Spleen (tissue), 7 donors: ENCODE measurements around the gene ZNF536.

Experiments used
- POLR2AphosphoS5 ChIP-seq, 3 donors: sonication (generic); formaldehyde crosslinking; IDR thresholded peaks; one replicate each; pipeline ENCODE4 v1.5.1; 2017; ENCODE audit warnings: antibody characterized with exemption in 3 of 3
- TF ChIP-seq, protein P1 (sequence below), 11 experiments: fragments of 200-600 bp in 7 of 11; fragments of 450-650 bp in 4 of 11; sonication (generic) in 4 of 11; IDR thresholded peaks in 8 of 11; conservative IDR thresholded peaks in 3 of 11; 1 replicate in 7 of 11; 2 replicates in 4 of 11; pipeline versions ENCODE4 v1.4.0 to v1.8.0; 2016 to 2021; ENCODE audit warnings: antibody characterized with exemption in 11 of 11, inconsistent platforms in 4 of 11, mild to moderate bottlenecking in 1 of 11
- donor health status: DM: no; HTN: no; CAD: no; lungs with moderate emphysema.
- donor health status: DM: no; HTN: no; CAD: no.
- donor health status: DM: no; HTN: no; CAD: no.

DNA sequence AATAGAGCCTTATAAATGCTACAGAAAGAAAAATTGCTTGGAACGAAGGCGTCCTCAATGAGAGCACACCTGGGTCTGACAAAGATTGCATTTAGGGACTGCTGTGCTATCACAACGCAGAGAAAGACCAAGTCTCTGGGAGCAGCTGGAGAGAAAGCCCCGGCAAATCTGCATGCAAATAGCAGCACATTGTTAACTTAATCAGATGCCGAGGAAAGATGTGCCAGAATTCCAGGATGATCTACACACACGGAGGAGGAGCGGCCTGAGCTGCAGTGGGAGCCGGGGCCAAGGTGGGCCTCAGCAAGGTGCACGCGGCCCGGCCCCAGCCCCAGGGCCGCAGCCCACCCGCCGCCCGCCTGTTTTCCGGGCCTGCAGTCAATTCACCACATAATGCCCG is 1.4 kb downstream of the ZNF536 start:
- TF ChIP-seq, protein P1, sequence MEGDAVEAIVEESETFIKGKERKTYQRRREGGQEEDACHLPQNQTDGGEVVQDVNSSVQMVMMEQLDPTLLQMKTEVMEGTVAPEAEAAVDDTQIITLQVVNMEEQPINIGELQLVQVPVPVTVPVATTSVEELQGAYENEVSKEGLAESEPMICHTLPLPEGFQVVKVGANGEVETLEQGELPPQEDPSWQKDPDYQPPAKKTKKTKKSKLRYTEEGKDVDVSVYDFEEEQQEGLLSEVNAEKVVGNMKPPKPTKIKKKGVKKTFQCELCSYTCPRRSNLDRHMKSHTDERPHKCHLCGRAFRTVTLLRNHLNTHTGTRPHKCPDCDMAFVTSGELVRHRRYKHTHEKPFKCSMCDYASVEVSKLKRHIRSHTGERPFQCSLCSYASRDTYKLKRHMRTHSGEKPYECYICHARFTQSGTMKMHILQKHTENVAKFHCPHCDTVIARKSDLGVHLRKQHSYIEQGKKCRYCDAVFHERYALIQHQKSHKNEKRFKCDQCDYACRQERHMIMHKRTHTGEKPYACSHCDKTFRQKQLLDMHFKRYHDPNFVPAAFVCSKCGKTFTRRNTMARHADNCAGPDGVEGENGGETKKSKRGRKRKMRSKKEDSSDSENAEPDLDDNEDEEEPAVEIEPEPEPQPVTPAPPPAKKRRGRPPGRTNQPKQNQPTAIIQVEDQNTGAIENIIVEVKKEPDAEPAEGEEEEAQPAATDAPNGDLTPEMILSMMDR (IDR thresholded peaks at IDR 0.05 in 8 of 11, conservative IDR thresholded peaks at IDR 0.05 in 3 of 11), result no peak
- no peak for TF ChIP-seq POLR2AphosphoS5 (IDR thresholded peaks at IDR 0.05)
